ENCODE data around the gene RTP2. TPM values are rescaled to one million over a fixed set of nuclear protein-coding genes. Genes with fewer than 3 reads are reported as not detected.

The RTP2 gene
- total RNA-seq, 2 experiments from 2014 or later: not detected

- intact Hi-C loops (cut with micrococcal nuclease): loop anchor here (2.0 to 10.0 kb wide), 8 partner anchors 51 to 1287 kb away; no protein-coding TSS in a partner anchor
- Mint-ChIP-seq H3K4me3 (peak overlapping the region; percentile 93), H3K27me3 (no peaks in the 10 kb centered on the region), H3K9me3 (no peaks in the 10 kb centered on the region), H3K4me1 (ENCODE audit: low read depth) (peaks cover 54% of the 10 kb centered on the region), H3K36me3 (ENCODE audit: low read depth) (peaks cover 3% of the 10 kb centered on the region), H3K27ac (peak overlapping the region; percentile 98)
- TF ChIP-seq, protein P1, sequence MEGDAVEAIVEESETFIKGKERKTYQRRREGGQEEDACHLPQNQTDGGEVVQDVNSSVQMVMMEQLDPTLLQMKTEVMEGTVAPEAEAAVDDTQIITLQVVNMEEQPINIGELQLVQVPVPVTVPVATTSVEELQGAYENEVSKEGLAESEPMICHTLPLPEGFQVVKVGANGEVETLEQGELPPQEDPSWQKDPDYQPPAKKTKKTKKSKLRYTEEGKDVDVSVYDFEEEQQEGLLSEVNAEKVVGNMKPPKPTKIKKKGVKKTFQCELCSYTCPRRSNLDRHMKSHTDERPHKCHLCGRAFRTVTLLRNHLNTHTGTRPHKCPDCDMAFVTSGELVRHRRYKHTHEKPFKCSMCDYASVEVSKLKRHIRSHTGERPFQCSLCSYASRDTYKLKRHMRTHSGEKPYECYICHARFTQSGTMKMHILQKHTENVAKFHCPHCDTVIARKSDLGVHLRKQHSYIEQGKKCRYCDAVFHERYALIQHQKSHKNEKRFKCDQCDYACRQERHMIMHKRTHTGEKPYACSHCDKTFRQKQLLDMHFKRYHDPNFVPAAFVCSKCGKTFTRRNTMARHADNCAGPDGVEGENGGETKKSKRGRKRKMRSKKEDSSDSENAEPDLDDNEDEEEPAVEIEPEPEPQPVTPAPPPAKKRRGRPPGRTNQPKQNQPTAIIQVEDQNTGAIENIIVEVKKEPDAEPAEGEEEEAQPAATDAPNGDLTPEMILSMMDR (IDR thresholded peaks at IDR 0.05): no peak
- DNase-seq: no peak
- ATAC-seq: no peak
- CTCF ChIA-PET: interaction anchor here (0.6 to 5.3 kb wide), 49 partner anchors 7 to 1395 kb away, joined by 3 to 79 read pairs (median 4); no protein-coding TSS in a partner anchor
- POLR2A ChIA-PET: interaction anchor here (0.6 to 9.0 kb wide), 17 partner anchors 17 to 417 kb away, joined by 3 to 134 read pairs (median 3); no protein-coding TSS in a partner anchor
These were observed 45.1 kb upstream of the RTP2 start for GRCh38 chr3:187747506-187747905.

GRCh38 chr3:187746442-187747281 is 44.3 kb upstream of the RTP2 start:
- Mint-ChIP-seq H3K4me1 (ENCODE audit: low read depth) (peaks cover 59% of the 10 kb centered on the region), H3K27me3 (no peaks in the 10 kb centered on the region), H3K36me3 (ENCODE audit: low read depth) (peaks cover 6% of the 10 kb centered on the region), H3K4me3 (peak overlapping the region; percentile 93), H3K27ac (peak overlapping the region; percentile 98), H3K9me3 (no peaks in the 10 kb centered on the region)
- TF ChIP-seq, protein P1 (IDR thresholded peaks at IDR 0.05): no peak
- POLR2A ChIA-PET: interaction anchor here (0.6 to 9.0 kb wide), 28 partner anchors 9 to 550 kb away, joined by 3 to 134 read pairs (median 4); no protein-coding TSS in a partner anchor
- intact Hi-C loops (cut with micrococcal nuclease): loop anchor here (2.0 to 10.0 kb wide), 8 partner anchors 52 to 1288 kb away; no protein-coding TSS in a partner anchor
- DNase-seq (peak; percentile 35), ATAC-seq (peak; percentile 7)
- CTCF ChIA-PET: interaction anchor here (0.7 to 5.3 kb wide), 33 partner anchors 8 to 1396 kb away, joined by 3 to 79 read pairs (median 5); no protein-coding TSS in a partner anchor

GRCh38 chr3:187746059-187746441 is 43.7 kb upstream of the RTP2 start:
- peak overlapping the region; percentile 93 for H3K4me3 Mint-ChIP-seq
- TF ChIP-seq, protein P1 (IDR thresholded peaks at IDR 0.05): no peak
- H3K4me1 Mint-ChIP-seq (ENCODE audit: low read depth): peaks cover 58% of the 10 kb centered on the region
- ChIA-PET CTCF (interaction anchor here (0.7 to 5.3 kb wide), 12 partner anchors 55 to 1206 kb away, joined by 3 to 79 read pairs (median 4); no protein-coding TSS in a partner anchor), POLR2A (interaction anchor here (0.6 to 9.0 kb wide), 27 partner anchors 8 to 551 kb away, joined by 3 to 134 read pairs (median 4); no protein-coding TSS in a partner anchor)
- no peak for DNase-seq
- H3K27ac Mint-ChIP-seq: peak overlapping the region; percentile 98
- H3K36me3 Mint-ChIP-seq (ENCODE audit: low read depth): peaks cover 6% of the 10 kb centered on the region
- ATAC-seq: no peak
- intact Hi-C loops (cut with micrococcal nuclease): loop anchor here (2.0 to 10.0 kb wide), 8 partner anchors 53 to 1289 kb away; no protein-coding TSS in a partner anchor
- H3K27me3 Mint-ChIP-seq: no peaks in the 10 kb centered on the region
- no peaks in the 10 kb centered on the region for H3K9me3 Mint-ChIP-seq

DNA sequence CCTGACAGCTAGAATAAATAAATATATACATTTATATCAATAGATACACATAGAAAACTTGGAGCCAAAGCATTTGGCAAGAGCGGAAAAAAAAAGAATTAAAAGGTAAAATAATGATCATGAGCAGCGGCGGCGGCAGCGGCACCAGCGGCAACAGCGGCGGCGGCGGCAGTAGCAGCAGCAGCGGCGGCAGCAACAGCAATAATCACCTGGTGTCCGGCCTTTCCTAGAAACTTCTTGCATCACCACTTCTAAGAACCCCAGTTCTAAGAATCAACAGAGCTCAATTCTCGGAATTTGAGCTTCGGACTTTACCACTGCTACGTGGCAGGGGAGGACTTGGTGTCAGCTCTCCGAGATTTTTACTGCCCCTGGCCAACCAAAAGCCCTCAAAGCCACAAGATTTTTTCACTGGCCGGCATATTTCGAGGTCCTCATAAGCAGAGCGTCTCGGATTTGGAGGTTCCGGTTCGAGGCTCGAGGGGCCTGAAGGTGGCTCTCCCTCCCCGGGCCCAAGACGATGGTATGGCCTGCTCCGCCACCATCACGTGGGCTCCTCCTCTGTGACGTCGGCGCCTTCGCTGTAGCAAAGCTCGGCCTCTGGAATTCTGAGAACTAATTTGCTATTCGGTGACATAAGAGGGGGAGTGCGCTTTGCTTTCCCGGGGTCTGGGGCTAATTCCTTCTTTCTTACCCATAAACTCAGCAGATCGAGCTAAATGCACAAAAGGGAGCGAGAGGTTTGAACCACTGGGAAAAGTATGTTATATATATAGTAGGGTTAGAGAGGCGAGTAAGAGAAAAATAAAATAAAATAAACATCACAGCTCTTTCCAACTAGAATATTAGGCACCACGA is 43.1 kb upstream of the RTP2 start, which contains the start of gene BCL6:
Gene BCL6 (minus strand): TSS at position 268 of the 858 bp plus-strand sequence. CDS start 11,775 bp downstream, outside the sequence.
- TF ChIP-seq, protein P1 (IDR thresholded peaks at IDR 0.05): no peak
- ATAC-seq (peak; percentile 57), DNase-seq (peak; percentile 93)
- ChIA-PET CTCF (interaction anchor here (0.7 to 5.3 kb wide), 17 partner anchors 56 to 1209 kb away, joined by 3 to 79 read pairs (median 3); no protein-coding TSS in a partner anchor), POLR2A (interaction anchor here (0.6 to 9.0 kb wide), 35 partner anchors 8 to 1386 kb away, joined by 3 to 134 read pairs (median 4); no protein-coding TSS in a partner anchor)
- Mint-ChIP-seq H3K36me3 (ENCODE audit: low read depth) (peaks cover 6% of the 10 kb centered on the region), H3K9me3 (no peaks in the 10 kb centered on the region), H3K4me3 (peak within 1 kb of the TSS; percentile 93), H3K4me1 (ENCODE audit: low read depth) (peaks cover 56% of the 10 kb centered on the region), H3K27me3 (no peaks in the 10 kb centered on the region), H3K27ac (peak within 1 kb of the TSS; percentile 98)
- intact Hi-C loops (cut with micrococcal nuclease): loop anchor here (2.0 to 10.0 kb wide), 8 partner anchors 53 to 1289 kb away; no protein-coding TSS in a partner anchor

Measured in activated CD8-positive, alpha-beta T cell treated with anti-CD3 and anti-CD28 coated beads for 36 hours (primary cell).